IgD-negative memory B cell (primary cell): ENCODE data around the gene NAV2. TPM values are rescaled to one million over a fixed set of nuclear protein-coding genes. Genes with fewer than 3 reads are reported as not detected.
"Not testable (repeated sequence)": the region's sequence is repeated elsewhere in the genome, so short reads cannot be mapped to it uniquely, and the experiment has no call there.

Experiments
- H3K27ac Mint-ChIP-seq, 3 donors: one replicate each; pipeline ENCODE4 v1.8.0; 2020 to 2022; ENCODE audit warnings: mild to moderate bottlenecking in 3 of 3, mixed read lengths in 3 of 3, moderate library complexity in 1 of 3
- H3K27me3 Mint-ChIP-seq: one replicate; pipeline ENCODE4 v1.8.0; 2021; ENCODE audit warnings: mixed read lengths
- H3K36me3 Mint-ChIP-seq: one replicate; pipeline ENCODE4 v1.8.0; 2020; ENCODE audit warnings: mild to moderate bottlenecking, mixed read lengths
- H3K4me1 Mint-ChIP-seq, 3 donors: one replicate each; pipeline ENCODE4 v1.8.0; 2020 to 2022; ENCODE audit warnings: mixed read lengths in 3 of 3, mild to moderate bottlenecking in 1 of 3
- H3K4me3 Mint-ChIP-seq, 4 donors: one replicate each; pipeline ENCODE4 v1.8.0; 2020 to 2022; ENCODE audit warnings: mild to moderate bottlenecking in 4 of 4, mixed read lengths in 4 of 4, moderate library complexity in 3 of 4
- H3K9me3 Mint-ChIP-seq, 3 donors: one replicate each; pipeline ENCODE4 v1.8.0; 2020 to 2021; ENCODE audit warnings: mixed read lengths in 3 of 3, mild to moderate bottlenecking in 1 of 3
- polyA plus RNA-seq: library from polyadenylated mRNA; unstranded; fragments of 300-500 nt; fragmentation: Illumina TruSeq; gene quantifications from one replicate; pipeline ENCODE4 v1.2.3, GENCODE V29; 2021

Gene NAV2
- polyA plus RNA-seq, 1 donor from 2014 or later: 0.19 TPM

DNA sequence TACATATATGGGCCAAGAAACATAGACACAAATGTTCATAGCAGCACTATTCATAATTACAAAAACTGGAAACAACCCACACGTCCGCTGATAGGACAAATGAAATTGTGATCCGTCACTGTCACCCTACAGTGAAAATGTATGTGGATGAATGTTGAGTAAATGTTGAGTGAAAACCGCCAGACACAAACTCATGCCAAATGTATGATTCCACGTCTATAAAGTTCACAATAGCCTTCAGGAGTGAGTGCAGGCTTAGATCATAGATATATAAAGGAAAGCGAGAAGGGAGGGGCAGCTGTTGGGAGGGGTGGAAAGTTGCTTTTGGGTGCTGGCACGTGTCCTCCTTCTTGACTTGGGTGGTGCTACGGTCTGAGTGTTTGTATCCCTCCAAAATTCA, 414.1 kb downstream of the NAV2 start:
- Mint-ChIP-seq H3K9me3 (no peaks in the 10 kb centered on the region), H3K4me1 (peaks cover 0 to 3% (median 0%) of the 10 kb centered on the region in 3 donors), H3K36me3 (no peaks in the 10 kb centered on the region), H3K27me3 (peaks cover 7% of the 10 kb centered on the region), H3K27ac (no peak overlapping the region), H3K4me3 (no peak overlapping the region)

DNA sequence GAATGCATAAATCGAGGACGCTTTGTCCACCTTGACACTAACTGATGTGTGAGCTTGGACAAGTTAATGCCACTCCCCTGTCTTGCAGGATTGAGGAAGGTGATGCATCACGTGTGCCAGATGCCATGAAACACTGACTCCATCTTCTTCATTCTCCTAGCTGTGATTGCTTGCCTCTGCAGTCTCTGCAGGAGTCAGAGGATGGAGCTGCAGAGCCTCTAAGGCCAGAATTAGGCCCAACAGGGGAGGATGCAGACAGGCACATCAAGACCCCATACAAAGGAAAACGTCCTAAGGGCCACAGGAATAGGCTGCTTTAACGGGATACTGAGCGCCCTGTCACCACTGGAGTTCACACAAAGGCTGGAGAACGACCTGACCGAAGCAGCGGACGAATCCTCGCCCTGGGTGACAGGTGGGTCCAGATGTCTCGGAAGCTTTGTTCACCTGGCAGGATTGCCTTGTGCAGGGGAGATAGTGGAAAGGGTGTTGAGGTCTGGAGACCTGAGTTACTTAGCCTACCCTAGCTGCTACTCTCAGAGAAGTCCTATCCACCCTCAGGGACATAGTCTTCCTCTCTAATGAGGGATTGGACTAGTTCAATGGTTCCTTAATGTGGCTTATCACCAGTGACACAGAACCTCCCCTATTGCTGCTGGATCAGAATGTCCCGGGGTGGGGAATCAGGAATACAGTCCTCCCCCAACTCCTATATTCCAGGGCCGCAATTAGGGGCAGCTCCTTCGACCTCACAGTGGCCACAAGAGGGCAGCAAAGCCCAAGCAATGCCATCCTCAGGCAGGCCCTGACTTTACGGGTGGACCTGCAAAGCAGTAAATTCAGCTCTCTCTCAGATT, 415.3 kb downstream of the NAV2 start:
- peaks cover 16% of the 10 kb centered on the region for H3K27me3 Mint-ChIP-seq
- H3K4me3 Mint-ChIP-seq: no peak overlapping the region
- H3K4me1 Mint-ChIP-seq: peaks cover 0 to 9% (median 2%) of the 10 kb centered on the region in 3 donors
- peaks cover 2% of the 10 kb centered on the region for H3K36me3 Mint-ChIP-seq
- no peak overlapping the region for H3K27ac Mint-ChIP-seq
- no peaks in the 10 kb centered on the region for H3K9me3 Mint-ChIP-seq

GRCh38 chr11:20128528-20128825, 415.8 kb downstream of the NAV2 start:
- H3K4me1 Mint-ChIP-seq, H3K4me3 Mint-ChIP-seq, H3K36me3 Mint-ChIP-seq, H3K9me3 Mint-ChIP-seq: not testable (repeated sequence)
- Mint-ChIP-seq H3K27me3 (peaks cover 16% of the 10 kb centered on the region), H3K27ac (peak overlapping the region in 1 of 3 donors; percentile 19)

DNA sequence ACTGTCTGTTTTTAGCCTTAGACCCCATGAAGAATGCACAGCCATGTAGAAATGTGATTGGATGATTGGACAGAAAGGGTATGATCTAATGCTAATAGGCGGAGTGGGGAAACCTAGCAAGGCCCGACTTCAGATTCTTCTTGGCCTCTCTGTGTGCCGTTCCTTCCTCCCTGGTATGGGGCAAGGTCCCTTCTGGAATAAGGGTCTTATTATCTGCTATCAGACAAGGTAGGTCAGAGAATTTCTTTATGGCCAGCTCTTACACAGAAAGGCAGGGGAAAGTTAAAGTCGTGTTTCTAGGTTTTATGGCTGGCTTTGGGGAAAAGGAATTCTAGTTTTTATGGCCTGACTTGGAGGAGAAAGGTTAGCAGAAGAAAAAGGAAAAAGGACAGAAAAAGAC, 417.0 kb downstream of the NAV2 start:
- Mint-ChIP-seq H3K36me3 (peaks cover 2% of the 10 kb centered on the region), H3K27me3 (peaks cover 16% of the 10 kb centered on the region), H3K9me3 (no peaks in the 10 kb centered on the region), H3K4me3 (no peak overlapping the region), H3K27ac (no peak overlapping the region), H3K4me1 (peaks cover 0 to 9% (median 2%) of the 10 kb centered on the region in 3 donors)

- peak overlapping the region in 3 of 4 donors; percentile 63 to 82 (median 81) for H3K4me3 Mint-ChIP-seq
- peaks cover 2% of the 10 kb centered on the region for H3K36me3 Mint-ChIP-seq
- H3K27me3 Mint-ChIP-seq: peaks cover 18% of the 10 kb centered on the region
- no peaks in the 10 kb centered on the region for H3K9me3 Mint-ChIP-seq
- H3K4me1 Mint-ChIP-seq: peaks cover 0 to 9% (median 2%) of the 10 kb centered on the region in 3 donors
- no peak overlapping the region for H3K27ac Mint-ChIP-seq
Measured at GRCh38 chr11:20131788-20132666, 419.4 kb downstream of the NAV2 start.

- Mint-ChIP-seq H3K27me3 (peaks cover 18% of the 10 kb centered on the region), H3K36me3 (peaks cover 2% of the 10 kb centered on the region), H3K4me3 (peak overlapping the region in 1 of 4 donors; percentile 81), H3K9me3 (no peaks in the 10 kb centered on the region), H3K4me1 (peaks cover 0 to 9% (median 2%) of the 10 kb centered on the region in 3 donors), H3K27ac (no peak overlapping the region)
Measured at GRCh38 chr11:20132667-20133039, 420.0 kb downstream of the NAV2 start.

GRCh38 chr11:20134991-20135736, 422.5 kb downstream of the NAV2 start:
- peaks cover 28% of the 10 kb centered on the region for H3K27me3 Mint-ChIP-seq
- no peak overlapping the region for H3K27ac Mint-ChIP-seq
- H3K9me3 Mint-ChIP-seq: no peaks in the 10 kb centered on the region
- H3K36me3 Mint-ChIP-seq: peaks cover 2% of the 10 kb centered on the region
- peaks cover 0 to 9% (median 2%) of the 10 kb centered on the region in 3 donors for H3K4me1 Mint-ChIP-seq
- H3K4me3 Mint-ChIP-seq: no peak overlapping the region

DNA sequence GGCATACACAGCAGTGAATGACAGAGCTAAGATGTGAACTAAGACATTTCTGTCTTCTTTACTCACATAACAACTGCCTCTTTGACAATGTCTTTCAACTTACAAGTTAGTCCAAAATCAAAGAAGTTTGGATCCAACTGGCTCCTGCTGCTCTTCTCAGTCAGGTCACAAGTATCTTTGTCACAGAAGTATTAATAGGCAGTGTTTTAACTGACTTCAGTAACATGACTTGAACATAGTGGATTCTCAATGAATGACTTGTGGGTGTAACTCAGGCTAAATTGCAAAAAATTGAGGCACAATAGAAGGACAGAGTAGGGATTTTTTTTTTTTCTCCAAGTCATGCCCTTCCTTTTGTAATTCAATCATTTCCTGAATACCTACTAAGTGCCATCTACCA, 425.0 kb downstream of the NAV2 start:
- Mint-ChIP-seq H3K36me3 (no peaks in the 10 kb centered on the region), H3K9me3 (peaks cover 0 to 4% (median 0%) of the 10 kb centered on the region in 3 donors), H3K27ac (no peak overlapping the region), H3K27me3 (peaks cover 20% of the 10 kb centered on the region), H3K4me1 (no peaks in the 10 kb centered on the region), H3K4me3 (no peak overlapping the region)

GRCh38 chr11:20138707-20139106, 426.1 kb downstream of the NAV2 start:
- Mint-ChIP-seq H3K36me3 (no peaks in the 10 kb centered on the region), H3K4me3 (no peak overlapping the region), H3K4me1 (no peaks in the 10 kb centered on the region), H3K27me3 (peaks cover 19% of the 10 kb centered on the region), H3K9me3 (peaks cover 0 to 4% (median 0%) of the 10 kb centered on the region in 3 donors), H3K27ac (no peak overlapping the region)

- Mint-ChIP-seq H3K36me3 (peaks cover 2% of the 10 kb centered on the region), H3K9me3 (peaks cover 5 to 14% (median 8%) of the 10 kb centered on the region in 3 donors), H3K4me1 (peaks cover 4 to 7% (median 5%) of the 10 kb centered on the region in 3 donors), H3K27me3 (peaks cover 40% of the 10 kb centered on the region), H3K4me3 (no peak overlapping the region), H3K27ac (no peak overlapping the region)
Measured at GRCh38 chr11:20154381-20154780, 441.7 kb downstream of the NAV2 start.

DNA sequence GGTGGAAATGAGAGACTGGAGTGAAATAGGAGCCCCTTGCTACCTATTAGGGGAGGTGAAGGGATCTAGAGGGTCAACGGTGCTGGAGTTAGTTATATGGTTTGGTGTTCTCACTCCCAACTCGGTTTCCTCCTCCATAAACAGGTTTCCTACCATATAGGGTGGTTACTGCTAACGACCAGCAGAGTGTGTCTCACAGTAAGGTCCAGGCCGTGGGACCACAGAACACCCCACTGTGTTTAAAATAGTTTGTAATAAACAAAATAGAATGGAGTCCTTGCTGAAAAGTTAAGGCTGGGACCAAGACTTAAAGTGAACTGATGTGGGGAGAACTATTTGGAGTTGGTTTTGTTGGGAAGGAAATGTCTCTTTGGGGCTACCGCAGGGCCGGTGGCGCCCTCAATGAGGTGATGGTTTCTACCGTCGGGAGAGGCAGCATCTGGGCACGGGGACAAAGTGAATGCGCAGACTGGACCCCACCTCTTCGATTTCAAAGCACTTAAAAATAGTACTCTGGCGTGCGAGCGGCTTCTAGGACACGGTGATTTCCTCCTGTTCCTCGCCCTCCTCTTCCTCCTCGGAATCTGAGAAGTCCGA, 443.1 kb downstream of the NAV2 start:
- Mint-ChIP-seq H3K27ac (peak overlapping the region in 1 of 3 donors; percentile 32), H3K9me3 (peaks cover 5 to 14% (median 12%) of the 10 kb centered on the region in 3 donors), H3K4me1 (peaks cover 4 to 7% (median 5%) of the 10 kb centered on the region in 3 donors), H3K27me3 (peaks cover 47% of the 10 kb centered on the region), H3K4me3 (peak overlapping the region; percentile 52 to 87 (median 68)), H3K36me3 (peaks cover 2% of the 10 kb centered on the region)

DNA sequence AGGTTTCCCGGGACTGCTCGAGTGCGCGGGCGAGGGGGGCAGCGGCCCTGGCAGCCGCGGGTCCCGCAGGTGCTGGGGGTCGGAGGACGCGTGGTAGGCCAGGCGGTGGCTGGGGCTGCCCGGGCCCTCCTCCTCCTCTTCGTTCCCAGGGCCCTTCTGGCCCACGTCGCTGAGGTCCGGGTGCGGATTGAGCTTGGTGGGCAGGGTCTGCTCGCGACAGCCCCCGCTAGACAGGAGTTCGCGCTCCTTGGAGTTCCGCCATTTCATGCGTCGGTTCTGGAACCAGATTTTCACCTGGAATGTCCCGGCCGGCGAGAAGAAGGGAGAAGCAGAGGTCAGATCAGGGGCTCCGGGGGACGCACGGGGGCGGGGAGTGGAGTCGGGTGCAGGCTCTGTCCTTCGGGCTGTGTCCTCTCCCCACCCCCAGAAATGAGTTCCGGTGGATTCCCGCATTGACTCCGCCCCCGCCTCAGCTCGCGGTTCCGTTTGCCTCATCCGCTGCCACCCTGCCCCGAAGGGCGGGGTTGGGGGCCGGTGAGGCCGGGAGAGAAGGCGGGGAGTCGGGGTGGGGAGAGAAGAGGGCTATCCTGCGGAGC, 443.7 kb downstream of the NAV2 start:
- H3K36me3 Mint-ChIP-seq: peaks cover 2% of the 10 kb centered on the region
- H3K27ac Mint-ChIP-seq: peak overlapping the region in 1 of 3 donors; percentile 32
- H3K4me3 Mint-ChIP-seq: peak overlapping the region in 3 of 4 donors; percentile 65 to 72 (median 67)
- peaks cover 5 to 14% (median 12%) of the 10 kb centered on the region in 3 donors for H3K9me3 Mint-ChIP-seq
- H3K4me1 Mint-ChIP-seq: peaks cover 4 to 7% (median 5%) of the 10 kb centered on the region in 3 donors
- H3K27me3 Mint-ChIP-seq: peaks cover 51% of the 10 kb centered on the region

GRCh38 chr11:20156876-20157613, 444.4 kb downstream of the NAV2 start:
- Mint-ChIP-seq H3K4me1 (peaks cover 4 to 7% (median 5%) of the 10 kb centered on the region in 3 donors), H3K9me3 (peaks cover 5 to 15% (median 14%) of the 10 kb centered on the region in 3 donors), H3K27me3 (peaks cover 53% of the 10 kb centered on the region), H3K27ac (no peak overlapping the region), H3K36me3 (peaks cover 2% of the 10 kb centered on the region), H3K4me3 (peak overlapping the region; percentile 50 to 89 (median 79))
